K562 (cell line): Measurements from ENCODE around the gene PBOV1. TPM values are rescaled to one million over a fixed set of nuclear protein-coding genes. Genes with fewer than 3 reads are reported as not detected.

ENCODE experiments used
- GTF2E2 ChIP-seq: fragments of 200-800 bp; sonication (Bioruptor generic); IDR thresholded peaks from 2 replicates; pipeline ENCODE4 v1.6.1; 2016; ENCODE audit warnings: missing genetic modification characterization, missing compliant biosample characterization
- PCBP2 ChIP-seq: fragments of 200-400 bp; formaldehyde crosslinking; IDR thresholded peaks from 2 replicates; pipeline ENCODE4 v1.6.1; 2018; ENCODE audit warnings: low read length, low read depth, mild to moderate bottlenecking, moderate library complexity; ENCODE audit not compliant: poor library complexity, severe bottlenecking
- PHTF2 ChIP-seq: fragments of 250-450 bp; sonication (Bioruptor Pico); IDR thresholded peaks from 2 replicates; pipeline ENCODE4 v1.5.0; 2021; ENCODE audit warnings: mild to moderate bottlenecking
- STAG1 ChIP-seq: sonication (generic); formaldehyde crosslinking; IDR thresholded peaks from 2 replicates; pipeline ENCODE4 v1.5.0; 2020; ENCODE audit warnings: missing genetic modification reagents, borderline replicate concordance
- TCF3 ChIP-seq: sonication (generic); formaldehyde crosslinking; IDR thresholded peaks from 2 replicates; pipeline ENCODE4 v1.4.0; 2020; ENCODE audit warnings: mild to moderate bottlenecking, missing genetic modification reagents
- polyA plus RNA-seq, 8 experiments: library from polyadenylated mRNA; depleted of rRNA in 4 of 8; stranded (reverse) in 5 of 8; unstranded in 3 of 8; fragments of >200 nt; fragmentation: Nextera tagmentation in 2 of 8; fragmentation: Illumina TruSeq in 1 of 8; extraction: Ambion mirVana in 2 of 8; extraction: Trizol in 1 of 8; gene quantifications; 2 replicates each; pipeline versions ENCODE4 v1.2.1 to v1.2.3, GENCODE V29; 2011 to 2014; ENCODE audit warnings: inconsistent platforms in 1 of 8, missing spikeins in 1 of 8
- total RNA-seq, 7 experiments: library from RNA; depleted of rRNA in 6 of 7; stranded (reverse); fragments of >200 nt in 6 of 7; fragmentation: Illumina TruSeq in 2 of 7; extraction: Trizol in 2 of 7; gene quantifications; 2 replicates each; pipeline versions ENCODE4 v1.2.1 to v1.2.3, GENCODE V29; 2011 to 2021; ENCODE audit warnings: low replicate concordance in 1 of 7
- TF ChIP-seq, protein P1 (sequence below): IDR thresholded peaks from 2 replicates; pipeline ENCODE4 v1.6.1; 2011; ENCODE audit not compliant: insufficient read length; ENCODE audit errors: extremely low read depth
- TF ChIP-seq, protein P2 (sequence below), 2 experiments: fragments of 250-450 bp in 1 of 2; fragments of 450-650 bp in 1 of 2; sonication (Bioruptor Pico) in 1 of 2; IDR thresholded peaks; 2 replicates each; pipeline versions ENCODE4 v1.6.1 to v1.8.0; 2016 to 2021; ENCODE audit warnings: mild to moderate bottlenecking in 2 of 2, moderate library complexity in 2 of 2, missing compliant biosample characterization in 1 of 2, missing genetic modification characterization in 1 of 2
- TF ChIP-seq, protein P3 (sequence below): IDR thresholded peaks from 3 replicates; pipeline ENCODE4 v1.6.1; 2011; ENCODE audit warnings: borderline replicate concordance, mild to moderate bottlenecking, moderate library complexity; ENCODE audit not compliant: insufficient read length; ENCODE audit errors: extremely low read depth

PBOV1 gene
- total and polyA plus RNA-seq, 9 of the 15 experiments (the other 6 are each of a cell fraction or from before 2014, with no cell fraction given): not detected

DNA sequence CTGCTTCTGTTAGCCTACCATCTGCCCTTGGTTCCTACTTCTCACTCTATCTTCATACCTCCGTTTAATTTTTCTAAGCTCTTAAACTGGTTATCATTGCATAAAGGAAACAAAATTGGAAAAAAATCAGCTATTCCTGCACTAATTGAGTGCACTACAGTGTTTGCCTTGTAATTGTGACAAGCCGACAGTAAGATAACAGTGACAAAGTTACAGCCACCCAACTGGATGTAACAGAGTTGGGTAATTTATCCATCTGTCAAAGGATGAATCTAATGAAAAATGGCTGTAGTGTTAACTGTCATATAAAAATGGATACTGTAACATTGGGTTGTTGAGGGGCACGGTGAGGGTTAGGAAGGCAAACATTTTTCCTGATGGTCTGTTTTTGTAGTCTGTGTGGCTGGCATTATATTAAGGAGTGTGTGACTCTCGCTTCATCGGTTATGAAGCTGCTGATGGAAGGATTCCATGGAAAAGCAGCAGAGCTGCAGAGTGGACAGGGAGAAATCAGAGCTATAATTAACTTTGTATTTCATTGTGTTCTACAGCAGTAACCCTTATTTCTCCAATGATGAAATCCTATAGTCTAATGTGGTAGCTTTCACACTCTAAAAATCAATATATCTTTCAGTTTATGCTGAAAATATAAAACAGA is 12.7 kb downstream of the PBOV1 start (continued):
- TF ChIP-seq PHTF2 (CRISPR knock-in tag) (no peak), PCBP2 (no peak), GTF2E2 (no peak), TCF3 (CRISPR knock-in tag) (no peak), STAG1 (CRISPR knock-in tag) (no peak)
- TF ChIP-seq, protein P1, sequence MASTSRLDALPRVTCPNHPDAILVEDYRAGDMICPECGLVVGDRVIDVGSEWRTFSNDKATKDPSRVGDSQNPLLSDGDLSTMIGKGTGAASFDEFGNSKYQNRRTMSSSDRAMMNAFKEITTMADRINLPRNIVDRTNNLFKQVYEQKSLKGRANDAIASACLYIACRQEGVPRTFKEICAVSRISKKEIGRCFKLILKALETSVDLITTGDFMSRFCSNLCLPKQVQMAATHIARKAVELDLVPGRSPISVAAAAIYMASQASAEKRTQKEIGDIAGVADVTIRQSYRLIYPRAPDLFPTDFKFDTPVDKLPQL: no peak
- TF ChIP-seq, protein P2, sequence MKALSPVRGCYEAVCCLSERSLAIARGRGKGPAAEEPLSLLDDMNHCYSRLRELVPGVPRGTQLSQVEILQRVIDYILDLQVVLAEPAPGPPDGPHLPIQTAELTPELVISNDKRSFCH (CRISPR knock-in tag; IDR thresholded peaks at IDR 0.05): no peak
- TF ChIP-seq, protein P2 (tag; IDR thresholded peaks at IDR 0.05): no peak
- TF ChIP-seq, protein P3, sequence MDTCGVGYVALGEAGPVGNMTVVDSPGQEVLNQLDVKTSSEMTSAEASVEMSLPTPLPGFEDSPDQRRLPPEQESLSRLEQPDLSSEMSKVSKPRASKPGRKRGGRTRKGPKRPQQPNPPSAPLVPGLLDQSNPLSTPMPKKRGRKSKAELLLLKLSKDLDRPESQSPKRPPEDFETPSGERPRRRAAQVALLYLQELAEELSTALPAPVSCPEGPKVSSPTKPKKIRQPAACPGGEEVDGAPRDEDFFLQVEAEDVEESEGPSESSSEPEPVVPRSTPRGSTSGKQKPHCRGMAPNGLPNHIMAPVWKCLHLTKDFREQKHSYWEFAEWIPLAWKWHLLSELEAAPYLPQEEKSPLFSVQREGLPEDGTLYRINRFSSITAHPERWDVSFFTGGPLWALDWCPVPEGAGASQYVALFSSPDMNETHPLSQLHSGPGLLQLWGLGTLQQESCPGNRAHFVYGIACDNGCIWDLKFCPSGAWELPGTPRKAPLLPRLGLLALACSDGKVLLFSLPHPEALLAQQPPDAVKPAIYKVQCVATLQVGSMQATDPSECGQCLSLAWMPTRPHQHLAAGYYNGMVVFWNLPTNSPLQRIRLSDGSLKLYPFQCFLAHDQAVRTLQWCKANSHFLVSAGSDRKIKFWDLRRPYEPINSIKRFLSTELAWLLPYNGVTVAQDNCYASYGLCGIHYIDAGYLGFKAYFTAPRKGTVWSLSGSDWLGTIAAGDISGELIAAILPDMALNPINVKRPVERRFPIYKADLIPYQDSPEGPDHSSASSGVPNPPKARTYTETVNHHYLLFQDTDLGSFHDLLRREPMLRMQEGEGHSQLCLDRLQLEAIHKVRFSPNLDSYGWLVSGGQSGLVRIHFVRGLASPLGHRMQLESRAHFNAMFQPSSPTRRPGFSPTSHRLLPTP: no peak
